ENCODE results near the gene POLR3G.

- TF ChIP-seq POLR2A (IDR thresholded peaks at IDR 0.05) = no peak
- TF ChIP-seq, protein P1, sequence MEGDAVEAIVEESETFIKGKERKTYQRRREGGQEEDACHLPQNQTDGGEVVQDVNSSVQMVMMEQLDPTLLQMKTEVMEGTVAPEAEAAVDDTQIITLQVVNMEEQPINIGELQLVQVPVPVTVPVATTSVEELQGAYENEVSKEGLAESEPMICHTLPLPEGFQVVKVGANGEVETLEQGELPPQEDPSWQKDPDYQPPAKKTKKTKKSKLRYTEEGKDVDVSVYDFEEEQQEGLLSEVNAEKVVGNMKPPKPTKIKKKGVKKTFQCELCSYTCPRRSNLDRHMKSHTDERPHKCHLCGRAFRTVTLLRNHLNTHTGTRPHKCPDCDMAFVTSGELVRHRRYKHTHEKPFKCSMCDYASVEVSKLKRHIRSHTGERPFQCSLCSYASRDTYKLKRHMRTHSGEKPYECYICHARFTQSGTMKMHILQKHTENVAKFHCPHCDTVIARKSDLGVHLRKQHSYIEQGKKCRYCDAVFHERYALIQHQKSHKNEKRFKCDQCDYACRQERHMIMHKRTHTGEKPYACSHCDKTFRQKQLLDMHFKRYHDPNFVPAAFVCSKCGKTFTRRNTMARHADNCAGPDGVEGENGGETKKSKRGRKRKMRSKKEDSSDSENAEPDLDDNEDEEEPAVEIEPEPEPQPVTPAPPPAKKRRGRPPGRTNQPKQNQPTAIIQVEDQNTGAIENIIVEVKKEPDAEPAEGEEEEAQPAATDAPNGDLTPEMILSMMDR (IDR thresholded peaks at IDR 0.05) = no peak
These were observed 72.4 kb downstream of the POLR3G start for GRCh38 chr5:90547072-90547536.

Data from right lobe of liver (tissue), 4 donors.